GM12891 (cell line): ENCODE measurements around the gene IL11RA.

Experiments used
- DNase-seq: peaks from one replicate; pipeline ENCODE4 v3.0.0; 2011; ENCODE audit warnings: low spot score; ENCODE audit not compliant: insufficient read length
- FAIRE-seq: peaks from 2 replicates; lab custom pipeline; 2011; peaks lifted over from hg19 to GRCh38; lab: Jason Lieb, UNC
- PAX5 ChIP-seq: IDR thresholded peaks from 2 replicates; pipeline ENCODE4 v1.6.1; 2011; ENCODE audit warnings: low read length, moderate library complexity, mild to moderate bottlenecking; ENCODE audit not compliant: insufficient read depth, severe bottlenecking
- POLR2A ChIP-seq: IDR thresholded peaks from 2 replicates; pipeline ENCODE4 v1.6.1; 2011; ENCODE audit warnings: low read depth, low read length, control low read depth
- POLR2AphosphoS5 ChIP-seq: IDR thresholded peaks from 2 replicates; pipeline ENCODE4 v1.6.1; 2011; ENCODE audit warnings: low read depth, low read length, control low read depth
- POU2F2 ChIP-seq: IDR thresholded peaks from 2 replicates; pipeline ENCODE4 v1.6.1; 2011; ENCODE audit warnings: low read depth, mild to moderate bottlenecking, control low read depth, low read length, moderate library complexity
- SPI1 ChIP-seq: IDR thresholded peaks from 2 replicates; pipeline ENCODE4 v1.6.1; 2011; ENCODE audit warnings: low read depth, low read length, control low read depth
- TAF1 ChIP-seq: IDR thresholded peaks from 2 replicates; pipeline ENCODE4 v1.6.1; 2011; ENCODE audit warnings: low read depth, low read length, control low read depth

IL11RA gene

DNA sequence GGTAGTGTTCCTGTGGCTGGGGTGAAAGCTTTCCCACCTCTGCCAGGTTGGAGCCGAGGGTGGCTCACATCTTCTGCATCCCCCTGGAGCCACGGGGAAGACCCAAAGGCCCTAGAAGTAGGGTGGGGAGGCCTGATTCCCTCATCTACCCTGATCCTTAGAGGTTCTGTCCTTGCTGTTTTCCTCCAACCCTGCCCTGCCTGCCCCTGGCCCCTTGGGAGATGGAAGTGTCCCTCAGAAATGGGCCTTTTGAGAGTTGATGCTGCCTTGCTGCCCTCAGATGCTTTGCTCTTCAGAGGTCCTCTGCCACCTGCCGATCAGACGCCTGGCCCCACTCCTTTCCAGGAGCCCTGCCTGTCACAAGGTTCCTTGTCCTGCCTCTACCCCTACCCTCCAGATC is 32.8 kb downstream of the IL11RA start:
- DNase-seq: no peak

DNA sequence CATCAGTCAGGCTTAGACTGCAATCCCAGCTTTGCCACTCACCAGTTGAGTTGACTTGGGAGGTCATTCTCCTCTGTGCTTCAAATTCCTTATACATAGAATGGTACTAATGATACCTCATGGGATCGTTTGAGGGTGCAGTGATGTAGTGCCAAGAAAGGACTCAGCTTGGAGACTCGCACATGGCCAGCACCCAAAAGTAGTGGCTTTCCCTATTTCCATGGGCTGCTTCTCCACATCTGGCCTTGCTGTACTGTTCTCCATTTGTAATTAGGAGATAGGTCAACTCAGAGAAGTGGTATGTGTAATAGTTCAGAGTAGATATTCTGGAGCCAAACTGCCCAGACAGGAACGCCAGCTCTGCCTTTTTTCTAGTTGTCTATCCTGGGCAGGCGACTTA is 33.6 kb downstream of the IL11RA start:
- DNase-seq (no peak), FAIRE-seq (no peak)
- TF ChIP-seq SPI1 (no peak), POU2F2 (no peak), PAX5 (no peak), TAF1 (no peak)

More for the DNA sequence above, 32.8 kb downstream of the IL11RA start:
- no peak for TF ChIP-seq PAX5
- no peak for TF ChIP-seq SPI1
- TF ChIP-seq POLR2AphosphoS5: no peak
- FAIRE-seq: no peak

DNA sequence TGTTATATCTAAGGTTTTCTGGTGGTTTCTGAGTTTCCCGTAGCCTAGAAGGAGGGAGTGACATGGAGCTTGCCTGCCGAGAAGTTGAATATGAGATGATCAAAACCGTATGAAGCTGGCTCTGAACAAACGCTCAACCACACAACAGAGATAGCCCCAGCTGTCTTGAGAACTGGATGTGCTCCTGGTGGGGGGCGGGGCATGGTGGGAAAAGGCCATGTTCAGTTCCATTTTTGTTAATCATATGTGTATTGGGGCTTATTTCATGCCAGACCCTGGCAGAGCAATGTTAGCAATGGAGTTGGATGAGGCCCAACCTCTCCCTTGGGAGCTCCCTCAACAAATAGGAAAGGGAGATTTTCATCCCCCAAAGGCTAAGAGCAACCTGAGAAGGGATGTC is 34.2 kb downstream of the IL11RA start:
- DNase-seq (no peak), FAIRE-seq (no peak)
- no peak for TF ChIP-seq PAX5
- no peak for TF ChIP-seq SPI1
- TF ChIP-seq TAF1: no peak
- TF ChIP-seq POLR2A: no peak
- TF ChIP-seq POLR2AphosphoS5: no peak
- no peak for TF ChIP-seq POU2F2

DNA sequence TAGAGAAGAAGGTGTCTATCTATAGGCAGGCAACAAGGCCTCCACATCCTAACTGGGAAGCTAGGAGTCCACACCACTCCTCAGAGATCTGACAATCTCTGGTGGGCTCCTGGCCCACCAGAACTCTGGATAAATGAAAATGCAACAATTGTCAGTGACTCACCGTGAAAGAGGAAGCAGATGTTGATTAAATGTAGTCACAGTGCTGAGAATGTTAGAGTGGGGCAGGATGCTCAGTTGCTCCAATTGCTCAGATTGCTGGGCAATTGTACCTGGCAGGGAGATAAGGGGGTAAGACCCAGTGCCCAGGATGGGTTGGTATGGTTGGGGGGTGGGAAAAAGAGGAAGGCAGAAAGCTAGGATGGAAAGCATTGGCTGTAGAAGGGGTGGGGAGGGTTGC is 34.7 kb downstream of the IL11RA start:
- no peak for TF ChIP-seq SPI1
- no peak for TF ChIP-seq POLR2A
- no peak for TF ChIP-seq POLR2AphosphoS5
- no peak for TF ChIP-seq PAX5
- TF ChIP-seq TAF1: no peak
- TF ChIP-seq POU2F2: no peak
- DNase-seq: no peak
- FAIRE-seq: no peak

DNA sequence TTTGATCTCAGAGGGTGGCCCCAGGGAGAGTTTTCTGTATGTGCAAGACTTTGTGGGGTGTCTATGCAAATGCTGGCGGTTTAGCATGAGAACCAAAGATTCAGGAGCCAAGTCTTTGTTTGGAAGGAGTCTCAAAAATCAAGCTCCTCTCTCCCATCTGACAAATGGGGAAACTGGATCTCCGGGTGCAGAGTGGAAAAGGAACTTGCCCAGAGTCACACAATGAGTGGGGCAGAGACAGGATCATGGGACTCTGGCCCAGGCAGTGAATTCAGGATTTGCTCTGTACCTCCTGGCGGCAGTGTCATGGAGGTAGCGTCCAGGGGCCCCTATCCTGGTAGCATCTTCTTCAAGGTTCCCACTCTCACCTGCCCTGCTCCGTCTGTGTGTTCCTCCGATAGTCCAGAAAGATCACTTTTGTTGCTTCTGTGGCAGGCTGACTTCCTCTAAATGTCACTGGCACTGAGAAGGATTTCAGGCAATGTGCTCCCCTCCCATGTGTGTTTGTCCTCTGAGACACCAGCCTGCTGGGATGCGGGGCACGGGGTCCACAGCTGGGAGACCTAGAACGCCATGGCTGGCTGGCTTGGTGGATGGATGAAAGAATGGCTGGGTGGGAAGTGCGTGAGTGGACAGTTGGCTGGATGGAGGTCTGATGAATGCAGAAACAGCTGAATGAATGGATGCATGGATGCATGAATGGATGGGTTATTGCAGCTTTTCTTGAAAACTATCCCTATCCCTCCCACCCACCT is 35.5 kb downstream of the IL11RA start:
- FAIRE-seq: no peak
- no peak for TF ChIP-seq POLR2A
- no peak for TF ChIP-seq TAF1
- no peak for TF ChIP-seq POLR2AphosphoS5
- no peak for TF ChIP-seq PAX5
- no peak for DNase-seq

DNA sequence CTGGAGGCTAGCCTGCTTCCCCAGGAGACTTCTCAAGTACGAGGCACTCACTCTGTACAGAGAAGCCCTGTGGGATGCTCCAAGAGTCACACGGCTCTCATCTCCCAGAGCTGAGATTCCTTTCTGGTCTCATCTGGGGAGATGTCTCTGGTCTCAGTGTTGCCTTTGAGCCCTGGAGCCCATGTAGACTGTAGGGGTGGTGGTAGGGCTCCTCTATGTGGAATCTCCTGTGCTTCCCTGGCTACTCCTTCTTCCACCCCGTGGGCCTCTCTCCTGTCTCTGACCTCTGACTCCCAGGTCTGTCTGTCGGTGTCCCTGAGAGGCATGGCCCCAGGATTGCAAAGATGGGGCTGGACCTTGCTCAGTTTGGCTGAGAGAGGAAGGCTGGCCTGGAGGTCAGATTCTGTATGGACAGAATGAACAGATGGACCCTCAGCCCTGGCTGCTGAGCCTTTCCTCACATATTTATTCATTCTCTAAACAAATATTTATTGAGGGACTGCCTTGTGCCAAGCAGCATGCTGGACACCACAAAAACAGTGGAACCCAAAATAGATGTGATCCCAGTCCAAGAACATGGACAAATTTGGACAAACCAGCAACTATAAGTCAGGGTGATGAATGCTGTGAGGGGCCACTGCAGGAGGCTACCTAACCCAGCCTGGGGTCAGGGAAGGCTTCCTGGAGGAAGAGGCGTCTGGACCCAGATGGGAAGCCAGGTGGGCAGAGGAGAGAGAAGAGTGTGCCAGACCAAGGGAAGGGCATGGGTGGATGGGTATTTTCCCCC is 36.5 kb downstream of the IL11RA start:
- DNase-seq: no peak
- no peak for FAIRE-seq
- TF ChIP-seq PAX5 (no peak), POLR2A (no peak), POLR2AphosphoS5 (no peak), SPI1 (no peak), POU2F2 (no peak), TAF1 (no peak)

DNA sequence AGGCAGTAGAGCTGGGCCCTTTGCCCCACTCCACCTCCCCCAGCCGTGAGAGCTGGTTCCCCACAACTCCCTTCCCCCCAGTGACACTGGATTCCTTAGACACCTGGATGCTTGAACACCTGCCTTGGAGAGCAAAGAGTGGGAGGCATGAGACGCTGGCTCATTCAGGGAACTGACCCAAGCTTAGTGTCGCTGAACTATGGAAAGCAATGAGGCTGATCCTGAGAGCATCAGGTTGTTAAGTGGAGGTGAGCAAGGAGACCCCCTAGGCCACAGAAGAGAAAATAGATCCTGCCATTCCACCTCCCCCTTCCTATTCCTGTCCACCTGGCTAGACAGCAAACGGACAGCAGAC is 37.1 kb downstream of the IL11RA start:
- TF ChIP-seq POLR2A (no peak), POLR2AphosphoS5 (no peak), POU2F2 (no peak), PAX5 (no peak), SPI1 (no peak), TAF1 (no peak)
- FAIRE-seq (no peak), DNase-seq (no peak)

DNA sequence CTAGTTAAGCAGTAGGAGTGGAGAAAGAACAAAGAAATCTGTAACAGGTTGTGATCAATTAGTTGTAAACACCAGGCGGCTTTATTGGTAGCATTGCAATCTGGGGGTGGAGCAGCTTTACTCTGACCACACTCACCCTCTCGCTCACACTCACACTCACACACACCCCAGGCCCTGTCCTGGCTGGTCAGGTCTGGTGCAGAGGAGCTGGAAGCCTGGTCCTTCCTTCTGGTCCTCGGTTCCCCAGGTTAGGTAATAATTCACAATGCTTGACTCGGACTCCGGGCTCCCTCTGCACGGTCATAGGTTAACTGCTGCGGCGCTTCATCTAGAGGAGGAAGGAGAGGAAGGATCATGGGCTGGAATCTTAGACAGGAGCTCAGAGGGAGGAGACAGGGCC is 37.5 kb downstream of the IL11RA start:
- no peak for FAIRE-seq
- TF ChIP-seq TAF1 (no peak), POU2F2 (no peak), PAX5 (no peak), POLR2A (no peak), POLR2AphosphoS5 (no peak), SPI1 (no peak)
- DNase-seq: no peak

DNA sequence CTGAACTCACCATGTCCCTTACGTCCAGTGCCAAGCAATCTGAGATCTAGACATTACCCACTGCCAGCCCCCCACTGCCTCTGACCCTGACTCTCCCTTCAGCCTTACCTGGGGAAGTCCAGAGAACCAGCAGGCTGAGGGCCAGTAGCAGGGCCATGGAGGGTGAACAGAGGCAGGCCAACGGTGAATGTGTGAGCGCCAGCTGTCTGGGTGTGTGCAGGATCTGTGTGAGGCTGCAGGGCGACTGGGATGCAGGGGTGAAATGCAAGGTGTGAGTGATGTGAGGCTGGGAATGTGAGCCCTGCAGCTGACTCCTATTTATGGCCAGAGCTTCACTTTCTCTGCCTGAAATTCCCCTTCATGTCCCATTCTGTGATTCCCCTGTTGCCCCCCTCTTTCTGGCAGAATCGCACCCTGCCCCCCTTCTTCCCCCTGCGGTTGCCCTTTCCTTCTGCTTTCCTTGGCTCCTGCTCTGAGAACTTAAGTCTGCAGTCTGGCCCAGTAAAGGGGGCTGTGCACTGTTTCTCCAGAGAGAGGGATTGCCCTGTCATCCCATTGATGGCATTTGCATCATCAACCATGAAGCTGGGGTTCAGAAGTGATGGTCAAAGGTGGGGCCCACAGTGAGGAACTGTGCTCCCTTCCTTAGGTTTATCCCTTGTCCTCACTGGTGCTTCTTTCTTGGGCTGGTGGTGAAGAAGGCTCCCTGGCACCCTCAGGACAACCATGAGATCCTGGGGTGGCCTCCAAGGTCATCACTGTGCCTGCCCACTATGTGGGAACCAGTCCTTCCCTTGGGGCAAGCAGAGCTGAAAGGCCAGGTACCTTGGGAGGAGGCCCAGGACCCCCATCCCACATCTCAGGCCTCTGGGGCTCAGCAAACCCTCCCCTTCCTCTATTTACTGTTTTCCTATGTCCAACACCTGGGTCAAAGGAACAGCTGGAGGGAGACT is 39.3 kb downstream of the IL11RA start, which contains the start of gene CCL19:
Gene CCL19 (minus strand): TSS at position 294 of the 953 bp plus-strand sequence. CDS start 137 bp downstream, at position 157.
- TF ChIP-seq PAX5: no peak
- no peak for TF ChIP-seq POLR2AphosphoS5
- no peak for TF ChIP-seq POU2F2
- TF ChIP-seq TAF1: no peak
- no peak for TF ChIP-seq SPI1
- TF ChIP-seq POLR2A: no peak
- DNase-seq: no peak
- FAIRE-seq: no peak
